NCI-H1417 treated with DMSO at 0.1 percent for 48 hours (cell line): Measurements from ENCODE around the gene GAB4.

Source experiments
- DNase-seq: peaks from one replicate; lab custom pipeline; 2025; lab: John Stamatoyannopoulos, UW

Gene GAB4

GRCh38 chr22:16914006-16914405 lies 94.0 kb downstream of the GAB4 start:
- no peak for DNase-seq

- no peak for DNase-seq
Measured at GRCh38 chr22:16912281-16912680, 95.7 kb downstream of the GAB4 start.
